Keratinocyte (primary cell): ENCODE results near the gene APP. TPM values are rescaled to one million over a fixed set of nuclear protein-coding genes. Genes with fewer than 3 reads are reported as not detected.

ENCODE experiments used
- DNase-seq: peaks from one replicate; pipeline ENCODE4 v3.0.0-alpha.2; 2011; ENCODE audit warnings: low read depth, missing footprints, low spot score
- FAIRE-seq: peaks from 2 replicates; lab custom pipeline; 2011; peaks lifted over from hg19 to GRCh38; lab: Jason Lieb, UNC
- H2AFZ ChIP-seq: 2 replicates; pipeline ENCODE4 v1.6.0; 2012; ENCODE audit warnings: low read length, control low read depth, inconsistent platforms; ENCODE audit not compliant: control insufficient read depth
- H3K27ac ChIP-seq: 2 replicates; pipeline ENCODE4 v1.5.1; 2011; ENCODE audit warnings: low read length; ENCODE audit not compliant: control insufficient read depth, insufficient read depth
- H3K27me3 ChIP-seq: 3 replicates; pipeline ENCODE4 v1.6.0; 2011; ENCODE audit warnings: low read length; ENCODE audit not compliant: control insufficient read depth, insufficient read depth; ENCODE audit errors: extremely low read depth
- H3K36me3 ChIP-seq, 2 experiments: 2 replicates in 1 of 2; 3 replicates in 1 of 2; pipeline ENCODE4 v1.5.1; 2011; ENCODE audit warnings: low read length in 2 of 2, mild to moderate bottlenecking in 1 of 2; ENCODE audit not compliant: control insufficient read depth in 2 of 2, insufficient read depth in 2 of 2; ENCODE audit errors: extremely low read depth in 1 of 2
- H3K4me1 ChIP-seq: 3 replicates; pipeline ENCODE4 v1.5.1; 2011; ENCODE audit warnings: low read length; ENCODE audit not compliant: control insufficient read depth, insufficient read depth; ENCODE audit errors: extremely low read depth
- H3K4me2 ChIP-seq: 3 replicates; pipeline ENCODE4 v1.6.0; 2011; ENCODE audit warnings: low read depth, low read length; ENCODE audit not compliant: control insufficient read depth, insufficient read depth; ENCODE audit errors: extremely low read depth
- H3K4me3 ChIP-seq, 3 experiments: fragments of 200-600 bp in 1 of 3; sonication (generic) in 1 of 3; 2 replicates in 2 of 3; 3 replicates in 1 of 3; pipeline ENCODE4 v1.5.1; 2011 to 2016; ENCODE audit warnings: low read length in 3 of 3, mild to moderate bottlenecking in 3 of 3, control low read depth in 2 of 3, inconsistent platforms in 1 of 3, low read depth in 1 of 3, mixed read lengths in 1 of 3, mixed run types in 1 of 3, moderate library complexity in 1 of 3; ENCODE audit not compliant: control insufficient read depth in 2 of 3, insufficient read depth in 2 of 3; ENCODE audit errors: extremely low read depth in 1 of 3
- H3K79me2 ChIP-seq: 2 replicates; pipeline ENCODE4 v1.6.0; 2012; ENCODE audit warnings: low read length; ENCODE audit not compliant: control insufficient read depth, insufficient read depth
- H3K9ac ChIP-seq: 3 replicates; pipeline ENCODE4 v1.6.0; 2011; ENCODE audit warnings: low read length; ENCODE audit not compliant: control insufficient read depth, insufficient read depth; ENCODE audit errors: extremely low read depth
- H3K9me1 ChIP-seq: 3 replicates; pipeline ENCODE4 v1.6.0; 2011; ENCODE audit warnings: low read length; ENCODE audit not compliant: control insufficient read depth, insufficient read depth; ENCODE audit errors: extremely low read depth
- H3K9me3 ChIP-seq: 2 replicates; pipeline ENCODE4 v1.5.1; 2012; ENCODE audit warnings: low read depth, low read length; ENCODE audit not compliant: control insufficient read depth
- H4K20me1 ChIP-seq: 3 replicates; pipeline ENCODE4 v1.6.0; 2011; ENCODE audit warnings: low read length; ENCODE audit not compliant: control insufficient read depth, insufficient read depth; ENCODE audit errors: extremely low read depth
- EZH2 ChIP-seq: IDR thresholded peaks from one replicate; pipeline ENCODE4 v1.6.1; 2012; ENCODE audit warnings: inconsistent platforms, mild to moderate bottlenecking, low read length, moderate library complexity
- dilution Hi-C: fragments of 300-500 bp; cut with MboI; formaldehyde crosslinking; loops from one replicate; pipeline ENCODE4 v1.7.0; 2020; ENCODE audit warnings: low sequenced_read_pairs; ENCODE audit not compliant: extremely low pct_ligation_motif_present
- polyA plus RNA-seq, 5 experiments: library from polyadenylated mRNA; depleted of rRNA in 3 of 5; stranded (reverse) in 3 of 5; stranded (forward) in 1 of 5; unstranded in 1 of 5; fragments of >200 nt; gene quantifications; 1 replicate in 1 of 5; 2 replicates in 3 of 5; 3 replicates in 1 of 5; pipeline versions ENCODE4 v1.2.1 to v1.2.3, GENCODE V29; 2011 to 2012; ENCODE audit warnings: missing spikeins in 2 of 5, low read depth in 1 of 5, low replicate concordance in 1 of 5
- TF ChIP-seq, protein P1 (sequence below), 3 experiments: IDR thresholded peaks in 1 of 3; conservative IDR thresholded peaks in 1 of 3; optimal IDR thresholded peaks in 1 of 3; 2 replicates in 2 of 3; 3 replicates in 1 of 3; pipeline versions ENCODE3 to v1.5.1; 2011; ENCODE audit warnings: low read length in 3 of 3, mild to moderate bottlenecking in 3 of 3, moderate library complexity in 2 of 3, control low read depth in 1 of 3, inconsistent platforms in 1 of 3; ENCODE audit not compliant: insufficient read depth in 2 of 3; ENCODE audit errors: extremely low read depth in 1 of 3

APP gene
- polyA plus RNA-seq, 1 donor (not counting 4 experiments of a cell fraction or from before 2014, with no cell fraction given) = 1,015 TPM

DNA sequence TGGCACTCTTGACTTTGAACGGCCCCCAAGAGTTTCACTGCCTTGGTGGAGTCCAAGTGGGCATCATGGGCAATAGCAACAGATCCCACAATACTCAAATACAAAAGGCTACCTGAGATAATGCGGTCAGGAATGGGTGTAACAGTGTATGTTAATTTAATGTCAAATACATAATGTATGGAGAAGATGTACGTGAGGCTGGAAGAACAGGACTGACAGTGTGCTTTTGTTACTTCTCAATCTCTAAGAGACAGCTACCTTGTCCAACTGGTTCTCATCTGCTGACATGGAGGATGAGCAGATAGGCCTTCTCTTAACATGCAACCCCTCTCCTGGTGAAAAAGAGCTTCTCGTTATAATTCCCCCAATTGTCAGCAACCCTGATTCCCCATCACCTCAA lies 167.2 kb downstream of the APP start:
- Histone ChIP-seq H4K20me1 (no peaks in the 10 kb centered on the region), H3K9ac (no peak overlapping the region), H3K4me3 (no peak overlapping the region), H3K27me3 (no peaks in the 10 kb centered on the region), H2AFZ (no peak overlapping the region), H3K36me3 (peaks cover 9 to 20% of the 10 kb centered on the region in 2 experiments), H3K9me3 (no peaks in the 10 kb centered on the region), H3K79me2 (peaks cover 29% of the 10 kb centered on the region), H3K4me1 (no peaks in the 10 kb centered on the region), H3K9me1 (no peaks in the 10 kb centered on the region), H3K27ac (no peak overlapping the region), H3K4me2 (no peak overlapping the region)
- dilution Hi-C loops = no loop called here
- no peak for TF ChIP-seq EZH2
- TF ChIP-seq, protein P1, sequence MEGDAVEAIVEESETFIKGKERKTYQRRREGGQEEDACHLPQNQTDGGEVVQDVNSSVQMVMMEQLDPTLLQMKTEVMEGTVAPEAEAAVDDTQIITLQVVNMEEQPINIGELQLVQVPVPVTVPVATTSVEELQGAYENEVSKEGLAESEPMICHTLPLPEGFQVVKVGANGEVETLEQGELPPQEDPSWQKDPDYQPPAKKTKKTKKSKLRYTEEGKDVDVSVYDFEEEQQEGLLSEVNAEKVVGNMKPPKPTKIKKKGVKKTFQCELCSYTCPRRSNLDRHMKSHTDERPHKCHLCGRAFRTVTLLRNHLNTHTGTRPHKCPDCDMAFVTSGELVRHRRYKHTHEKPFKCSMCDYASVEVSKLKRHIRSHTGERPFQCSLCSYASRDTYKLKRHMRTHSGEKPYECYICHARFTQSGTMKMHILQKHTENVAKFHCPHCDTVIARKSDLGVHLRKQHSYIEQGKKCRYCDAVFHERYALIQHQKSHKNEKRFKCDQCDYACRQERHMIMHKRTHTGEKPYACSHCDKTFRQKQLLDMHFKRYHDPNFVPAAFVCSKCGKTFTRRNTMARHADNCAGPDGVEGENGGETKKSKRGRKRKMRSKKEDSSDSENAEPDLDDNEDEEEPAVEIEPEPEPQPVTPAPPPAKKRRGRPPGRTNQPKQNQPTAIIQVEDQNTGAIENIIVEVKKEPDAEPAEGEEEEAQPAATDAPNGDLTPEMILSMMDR (optimal IDR thresholded peaks at IDR 0.05 in 1 of 3, IDR thresholded peaks at IDR 0.05 in 1 of 3, conservative IDR thresholded peaks at IDR 0.05 in 1 of 3; ENCODE audit: extremely low read depth in 1 of 3, insufficient read depth in 2 of 3, low read length in 3 of 3) = no peak
- DNase-seq = no peak
- FAIRE-seq = no peak

DNA sequence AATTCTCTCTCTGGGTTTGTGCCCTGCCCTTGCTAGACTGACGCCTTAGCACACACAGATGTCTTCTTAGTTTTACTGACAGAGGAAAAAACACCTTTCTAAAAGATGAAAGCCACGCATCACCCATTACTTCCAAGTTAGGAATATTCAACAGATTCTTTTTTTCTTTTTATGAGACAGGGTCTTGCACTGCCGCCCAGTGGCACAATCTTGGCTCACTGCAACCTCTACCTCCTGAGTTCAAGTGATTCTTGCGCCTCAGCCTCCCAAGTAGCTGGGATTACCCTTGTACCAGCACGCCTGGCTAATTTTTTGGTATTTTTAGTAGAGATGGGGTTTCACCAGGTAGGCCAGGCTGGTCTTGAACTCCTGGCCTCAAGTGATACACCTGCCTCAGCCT lies 169.2 kb downstream of the APP start:
- no peak overlapping the region for H3K27ac ChIP-seq
- no peaks in the 10 kb centered on the region for H4K20me1 ChIP-seq
- H3K36me3 ChIP-seq = peaks cover 18 to 29% of the 10 kb centered on the region in 2 experiments
- DNase-seq (no peak), FAIRE-seq (no peak)
- no peaks in the 10 kb centered on the region for H3K4me1 ChIP-seq
- dilution Hi-C loops = no loop called here
- no peak overlapping the region for H2AFZ ChIP-seq
- H3K4me2 ChIP-seq = no peak overlapping the region
- no peak overlapping the region for H3K4me3 ChIP-seq
- H3K9me1 ChIP-seq = no peaks in the 10 kb centered on the region
- no peaks in the 10 kb centered on the region for H3K9me3 ChIP-seq
- H3K27me3 ChIP-seq = no peaks in the 10 kb centered on the region
- H3K79me2 ChIP-seq = peaks cover 22% of the 10 kb centered on the region
- no peak for TF ChIP-seq EZH2
- TF ChIP-seq, protein P1 (optimal IDR thresholded peaks at IDR 0.05 in 1 of 3, IDR thresholded peaks at IDR 0.05 in 1 of 3, conservative IDR thresholded peaks at IDR 0.05 in 1 of 3; ENCODE audit: extremely low read depth in 1 of 3, insufficient read depth in 2 of 3, low read length in 3 of 3) = no peak
- H3K9ac ChIP-seq = no peak overlapping the region
